ENCODE measurements around the gene NRN1. TPM values are rescaled to one million over a fixed set of nuclear protein-coding genes. Genes with fewer than 3 reads are reported as not detected.

NRN1 gene
- total and polyA plus RNA-seq, 11 donors = 8.3 to 21.0 (median 12.5) TPM

GRCh38 chr6:6005051-6006005 is 1.4 kb downstream of the NRN1 start:
- peak overlapping the region in 8 of 12 donors; percentile 52 to 89 (median 80) for H3K27ac ChIP-seq
- H3K36me3 ChIP-seq = no peaks in the 10 kb centered on the region
- DNase-seq = no peak
- peak overlapping the region; percentile 30 to 65 (median 60) for H3K4me3 ChIP-seq
- ATAC-seq = no peak
- H3K27me3 ChIP-seq = peaks cover 64 to 100% (median 98%) of the 10 kb centered on the region in 9 donors
- H3K9me3 ChIP-seq = no peaks in the 10 kb centered on the region
- H3K4me1 ChIP-seq = peaks cover 0 to 67% (median 38%) of the 10 kb centered on the region in 12 donors
- TF ChIP-seq CTCF (IDR thresholded peaks at IDR 0.05) = no peak
- TF ChIP-seq POLR2A (IDR thresholded peaks at IDR 0.05) = no peak
- 4 to 6% (median 5%) methylated on average over 13 of the region's 13 CpGs for WGBS, 4 donors
- intact Hi-C loops (cut with DNase I) = loop anchor here in 2 of 10 donors (5.0 to 10.0 kb wide), 2 partner anchors 531 to 753 kb away; no protein-coding TSS in a partner anchor

- no peak for TF ChIP-seq CTCF (IDR thresholded peaks at IDR 0.05)
- no peak for TF ChIP-seq POLR2A (IDR thresholded peaks at IDR 0.05)
- H3K4me3 ChIP-seq = peak overlapping the region; percentile 11 to 65 (median 60)
- H3K36me3 ChIP-seq = no peaks in the 10 kb centered on the region
- no peaks in the 10 kb centered on the region for H3K9me3 ChIP-seq
- no peak for ATAC-seq
- intact Hi-C loops (cut with DNase I) = loop anchor here in 1 of 10 donors (10.0 kb wide), 1 partner anchor 530 kb away; no protein-coding TSS in a partner anchor
- WGBS, 4 donors = 4 to 8% (median 6%) methylated on average over 37 of the region's 37 CpGs
- H3K4me1 ChIP-seq = peaks cover 0 to 72% (median 41%) of the 10 kb centered on the region in 12 donors
- no peak for DNase-seq
- H3K27ac ChIP-seq = peak overlapping the region in 11 of 12 donors; percentile 52 to 86 (median 74)
- H3K27me3 ChIP-seq = peaks cover 65 to 100% (median 99%) of the 10 kb centered on the region in 9 donors
Measured at GRCh38 chr6:6004390-6004995, 2.2 kb downstream of the NRN1 start.

- Histone ChIP-seq H3K27ac (peak overlapping the region; percentile 52 to 86 (median 74)), H3K27me3 (peaks cover 67 to 100% (median 99%) of the 10 kb centered on the region in 9 donors), H3K4me1 (peaks cover 0 to 76% (median 46%) of the 10 kb centered on the region in 12 donors), H3K9me3 (no peaks in the 10 kb centered on the region), H3K36me3 (no peaks in the 10 kb centered on the region), H3K4me3 (peak overlapping the region; percentile 11 to 65 (median 60))
- TF ChIP-seq CTCF (IDR thresholded peaks at IDR 0.05) (peak in 1 of 12 donors; percentile 8), POLR2A (IDR thresholded peaks at IDR 0.05) (peak in 1 of 2 donors; percentile 54)
- 2 to 3% (median 2%) methylated on average over 28 to 64 of the region's 64 CpGs for WGBS, 4 donors
- ATAC-seq = peak in 3 of 4 donors; percentile 7 to 32 (median 26)
- DNase-seq = peak in 2 of 5 donors; percentile 44 to 60
- intact Hi-C loops (cut with DNase I) = loop anchor here in 1 of 10 donors (10.0 kb wide), 1 partner anchor 529 kb away; no protein-coding TSS in a partner anchor
Measured at GRCh38 chr6:6003621-6004366, 2.9 kb downstream of the NRN1 start.

Data from heart left ventricle (tissue), 16 donors.